Measurements from ENCODE around the gene PSMD6.

PSMD6 gene

DNA sequence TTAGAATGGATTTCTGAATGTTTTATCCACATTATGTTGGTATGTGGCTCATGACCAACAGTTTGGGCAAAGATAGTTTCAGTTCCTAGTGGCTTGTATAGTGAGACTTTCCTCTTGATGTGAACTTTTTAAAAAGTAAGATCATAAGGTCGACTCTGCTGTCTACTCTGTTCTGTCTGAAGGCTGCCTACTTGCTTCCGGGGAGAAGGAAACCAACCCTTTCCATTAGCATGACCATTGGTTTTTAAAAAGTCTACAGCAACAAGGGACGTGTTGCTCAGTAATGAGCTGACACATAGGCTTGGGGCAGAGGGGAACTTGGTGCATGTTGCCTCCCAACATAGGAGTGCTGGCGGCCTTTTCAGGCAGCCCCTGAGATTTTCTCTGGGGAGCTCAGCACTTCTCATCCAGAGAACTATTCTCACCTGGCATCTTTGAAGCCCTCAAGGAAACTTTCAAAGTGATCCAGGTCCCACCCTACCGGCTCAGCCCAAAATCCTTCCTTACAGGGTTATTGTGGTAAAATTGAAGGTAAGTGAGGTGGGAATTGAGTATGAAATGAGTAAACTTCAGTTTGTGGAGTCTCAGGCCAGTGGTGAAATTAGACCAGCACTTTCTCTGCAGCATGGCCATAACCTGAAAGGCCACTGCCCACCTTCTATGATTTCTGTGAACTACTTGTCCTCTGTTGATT, 30.6 kb downstream of the PSMD6 start:
- no peak for TF ChIP-seq SIN3A (IDR thresholded peaks at IDR 0.05; ENCODE audit: borderline replicate concordance, insufficient read depth, low read length)
- TF ChIP-seq, protein P1, sequence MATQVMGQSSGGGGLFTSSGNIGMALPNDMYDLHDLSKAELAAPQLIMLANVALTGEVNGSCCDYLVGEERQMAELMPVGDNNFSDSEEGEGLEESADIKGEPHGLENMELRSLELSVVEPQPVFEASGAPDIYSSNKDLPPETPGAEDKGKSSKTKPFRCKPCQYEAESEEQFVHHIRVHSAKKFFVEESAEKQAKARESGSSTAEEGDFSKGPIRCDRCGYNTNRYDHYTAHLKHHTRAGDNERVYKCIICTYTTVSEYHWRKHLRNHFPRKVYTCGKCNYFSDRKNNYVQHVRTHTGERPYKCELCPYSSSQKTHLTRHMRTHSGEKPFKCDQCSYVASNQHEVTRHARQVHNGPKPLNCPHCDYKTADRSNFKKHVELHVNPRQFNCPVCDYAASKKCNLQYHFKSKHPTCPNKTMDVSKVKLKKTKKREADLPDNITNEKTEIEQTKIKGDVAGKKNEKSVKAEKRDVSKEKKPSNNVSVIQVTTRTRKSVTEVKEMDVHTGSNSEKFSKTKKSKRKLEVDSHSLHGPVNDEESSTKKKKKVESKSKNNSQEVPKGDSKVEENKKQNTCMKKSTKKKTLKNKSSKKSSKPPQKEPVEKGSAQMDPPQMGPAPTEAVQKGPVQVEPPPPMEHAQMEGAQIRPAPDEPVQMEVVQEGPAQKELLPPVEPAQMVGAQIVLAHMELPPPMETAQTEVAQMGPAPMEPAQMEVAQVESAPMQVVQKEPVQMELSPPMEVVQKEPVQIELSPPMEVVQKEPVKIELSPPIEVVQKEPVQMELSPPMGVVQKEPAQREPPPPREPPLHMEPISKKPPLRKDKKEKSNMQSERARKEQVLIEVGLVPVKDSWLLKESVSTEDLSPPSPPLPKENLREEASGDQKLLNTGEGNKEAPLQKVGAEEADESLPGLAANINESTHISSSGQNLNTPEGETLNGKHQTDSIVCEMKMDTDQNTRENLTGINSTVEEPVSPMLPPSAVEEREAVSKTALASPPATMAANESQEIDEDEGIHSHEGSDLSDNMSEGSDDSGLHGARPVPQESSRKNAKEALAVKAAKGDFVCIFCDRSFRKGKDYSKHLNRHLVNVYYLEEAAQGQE (IDR thresholded peaks at IDR 0.05; ENCODE audit: insufficient read depth in 1 of 2, low read depth in 2 of 2, low read length in 2 of 2), result no peak
- TF ChIP-seq TAF1 (IDR thresholded peaks at IDR 0.05; ENCODE audit: borderline replicate concordance, insufficient read depth, low read length), result no peak
- no peak for TF ChIP-seq FOXP2 (optimal IDR thresholded peaks at IDR 0.05; ENCODE audit: borderline replicate concordance, extremely low read depth, extremely low read length, insufficient read depth)
- TF ChIP-seq POLR2AphosphoS5 (IDR thresholded peaks at IDR 0.05; ENCODE audit: low read depth, low read length), result no peak

DNA sequence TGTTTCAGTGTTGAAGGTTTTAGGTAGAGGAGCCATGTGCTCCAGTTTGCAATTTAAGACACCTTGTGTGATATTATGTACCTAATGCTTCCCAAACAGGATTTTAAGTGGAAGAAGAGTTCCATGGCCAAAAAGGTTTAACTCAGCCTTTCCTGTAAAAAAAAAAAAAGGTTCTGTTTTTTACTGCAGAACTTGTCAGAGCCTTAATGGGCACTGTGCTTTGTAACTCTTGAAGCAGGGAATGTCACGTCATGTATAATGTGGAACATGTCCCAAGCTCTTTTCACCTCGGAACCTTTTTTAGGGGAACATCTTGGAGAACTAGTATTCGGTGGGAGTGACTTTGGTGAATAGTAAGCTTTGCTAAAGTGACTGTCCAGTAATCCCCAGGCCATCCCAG, 31.6 kb downstream of the PSMD6 start:
- TF ChIP-seq FOXP2 (optimal IDR thresholded peaks at IDR 0.05; ENCODE audit: borderline replicate concordance, extremely low read depth, extremely low read length, insufficient read depth), result no peak
- no peak for TF ChIP-seq POLR2AphosphoS5 (IDR thresholded peaks at IDR 0.05; ENCODE audit: low read depth, low read length)
- TF ChIP-seq SIN3A (IDR thresholded peaks at IDR 0.05; ENCODE audit: borderline replicate concordance, insufficient read depth, low read length), result no peak

DNA sequence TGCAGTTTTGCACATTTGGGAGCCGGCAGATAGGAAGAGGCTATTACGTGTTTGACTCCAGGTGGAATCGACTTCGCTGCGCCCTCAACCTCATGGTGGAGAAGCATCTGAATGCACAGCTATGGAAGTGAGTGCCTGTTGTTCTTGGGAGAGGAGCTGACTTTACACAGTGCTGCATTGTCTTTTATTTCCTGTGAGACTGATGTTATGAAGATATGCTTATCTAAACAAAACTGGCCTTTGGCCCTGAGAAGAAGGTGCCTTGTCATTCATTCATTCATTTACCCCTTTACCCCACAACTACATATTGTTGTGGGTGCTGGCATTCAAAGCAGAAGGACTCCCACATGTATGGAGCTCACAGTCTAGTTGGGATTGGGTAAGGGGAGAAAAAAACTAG, 32.6 kb downstream of the PSMD6 start:
- TF ChIP-seq TAF1 (IDR thresholded peaks at IDR 0.05; ENCODE audit: borderline replicate concordance, insufficient read depth, low read length) (no peak), SIN3A (IDR thresholded peaks at IDR 0.05; ENCODE audit: borderline replicate concordance, insufficient read depth, low read length) (no peak), POLR2AphosphoS5 (IDR thresholded peaks at IDR 0.05; ENCODE audit: low read depth, low read length) (no peak), FOXP2 (optimal IDR thresholded peaks at IDR 0.05; ENCODE audit: borderline replicate concordance, extremely low read depth, extremely low read length, insufficient read depth) (no peak)
- TF ChIP-seq, protein P1 (IDR thresholded peaks at IDR 0.05; ENCODE audit: insufficient read depth in 1 of 2, low read depth in 2 of 2, low read length in 2 of 2), result no peak

DNA sequence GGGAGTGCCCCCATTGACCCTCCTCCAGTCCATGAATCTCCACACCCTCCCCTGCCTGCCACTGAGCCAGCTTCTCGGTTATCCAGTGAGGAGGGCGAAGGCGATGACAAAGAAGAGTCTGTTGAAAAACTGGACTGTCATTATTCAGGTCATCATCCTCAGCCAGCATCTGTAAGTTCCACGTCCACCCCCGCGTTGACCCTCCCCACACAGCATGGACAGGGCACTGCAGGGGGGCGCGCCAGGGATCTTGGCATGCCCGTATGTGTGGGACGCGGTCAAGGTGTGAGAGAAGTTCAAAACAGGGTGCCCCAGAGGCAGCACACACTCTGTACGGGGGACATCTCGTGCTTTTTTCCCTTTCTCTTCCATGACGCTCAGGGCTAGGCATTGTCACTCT, 33.1 kb downstream of the PSMD6 start:
- no peak for TF ChIP-seq POLR2AphosphoS5 (IDR thresholded peaks at IDR 0.05; ENCODE audit: low read depth, low read length)

DNA sequence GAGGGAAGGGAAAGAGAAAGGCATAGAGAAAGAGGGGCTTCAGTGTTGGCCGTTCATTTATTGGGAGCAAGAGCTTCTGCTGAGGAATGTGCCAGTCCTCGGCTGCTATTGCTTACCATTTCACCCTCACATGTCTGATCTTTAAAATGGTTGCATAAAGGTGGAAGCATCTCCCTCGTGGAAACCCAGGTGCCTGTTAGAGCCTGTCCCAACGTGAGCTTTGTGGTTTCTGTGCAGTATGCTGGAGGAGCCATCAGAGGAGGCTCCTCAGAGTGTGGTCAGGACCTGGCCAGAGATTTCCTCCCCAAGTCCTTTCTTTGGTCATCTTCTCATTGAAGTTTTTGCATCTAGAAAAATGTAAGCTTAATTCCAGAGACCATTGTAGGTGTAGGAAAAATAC, 34.4 kb downstream of the PSMD6 start:
- TF ChIP-seq TAF1 (IDR thresholded peaks at IDR 0.05; ENCODE audit: borderline replicate concordance, insufficient read depth, low read length) (no peak), FOXP2 (optimal IDR thresholded peaks at IDR 0.05; ENCODE audit: borderline replicate concordance, extremely low read depth, extremely low read length, insufficient read depth) (no peak), POLR2AphosphoS5 (IDR thresholded peaks at IDR 0.05; ENCODE audit: low read depth, low read length) (no peak), SIN3A (IDR thresholded peaks at IDR 0.05; ENCODE audit: borderline replicate concordance, insufficient read depth, low read length) (no peak)
- TF ChIP-seq, protein P1 (IDR thresholded peaks at IDR 0.05; ENCODE audit: insufficient read depth in 1 of 2, low read depth in 2 of 2, low read length in 2 of 2), result no peak

DNA sequence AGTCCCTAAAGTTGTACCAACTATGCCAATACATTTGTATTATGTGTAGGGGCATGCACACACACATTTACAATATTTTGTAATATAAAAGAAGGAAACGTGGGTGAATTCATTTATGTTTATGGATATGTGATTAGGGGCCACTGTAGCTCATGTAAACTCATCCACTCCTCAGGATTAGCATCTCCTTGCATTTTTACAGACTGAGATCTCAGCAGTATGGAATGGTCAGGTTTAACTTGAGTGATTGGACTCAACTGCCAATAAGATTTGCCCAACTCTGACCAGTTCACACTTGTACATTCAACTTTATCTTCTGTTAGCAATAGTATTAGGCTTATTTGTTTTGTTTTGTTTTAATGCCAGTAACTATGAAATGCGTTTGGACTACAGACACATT, 36.5 kb downstream of the PSMD6 start:
- TF ChIP-seq POLR2AphosphoS5 (IDR thresholded peaks at IDR 0.05; ENCODE audit: low read depth, low read length), result no peak
- no peak for TF ChIP-seq FOXP2 (optimal IDR thresholded peaks at IDR 0.05; ENCODE audit: borderline replicate concordance, extremely low read depth, extremely low read length, insufficient read depth)
- TF ChIP-seq, protein P1 (IDR thresholded peaks at IDR 0.05; ENCODE audit: insufficient read depth in 1 of 2, low read depth in 2 of 2, low read length in 2 of 2), result no peak
- no peak for TF ChIP-seq TAF1 (IDR thresholded peaks at IDR 0.05; ENCODE audit: borderline replicate concordance, insufficient read depth, low read length)
- TF ChIP-seq SIN3A (IDR thresholded peaks at IDR 0.05; ENCODE audit: borderline replicate concordance, insufficient read depth, low read length), result no peak

Data from PFSK-1 (cell line).